ENCODE results near the gene MRPL12.

DNA sequence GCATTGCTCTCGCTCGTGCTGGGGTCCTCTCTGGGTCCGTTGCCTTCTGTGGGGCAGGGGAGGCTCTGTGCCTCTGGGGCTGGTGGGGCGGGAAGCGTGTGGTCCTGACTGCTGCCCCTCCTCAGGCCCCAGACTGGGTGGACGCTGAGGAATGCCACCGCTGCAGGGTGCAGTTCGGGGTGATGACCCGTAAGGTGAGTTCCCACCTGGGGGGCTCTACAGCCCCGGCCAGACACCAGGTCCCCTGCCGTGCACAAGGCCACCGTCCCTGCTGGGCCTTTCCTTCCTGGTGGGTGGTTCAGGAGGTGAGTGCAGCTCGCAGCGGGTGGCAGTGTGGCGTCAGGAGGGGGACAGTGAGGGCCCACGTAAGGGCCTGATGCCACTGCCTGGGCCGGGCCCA, 12.6 kb upstream of the MRPL12 start:
- TF ChIP-seq, protein P1, sequence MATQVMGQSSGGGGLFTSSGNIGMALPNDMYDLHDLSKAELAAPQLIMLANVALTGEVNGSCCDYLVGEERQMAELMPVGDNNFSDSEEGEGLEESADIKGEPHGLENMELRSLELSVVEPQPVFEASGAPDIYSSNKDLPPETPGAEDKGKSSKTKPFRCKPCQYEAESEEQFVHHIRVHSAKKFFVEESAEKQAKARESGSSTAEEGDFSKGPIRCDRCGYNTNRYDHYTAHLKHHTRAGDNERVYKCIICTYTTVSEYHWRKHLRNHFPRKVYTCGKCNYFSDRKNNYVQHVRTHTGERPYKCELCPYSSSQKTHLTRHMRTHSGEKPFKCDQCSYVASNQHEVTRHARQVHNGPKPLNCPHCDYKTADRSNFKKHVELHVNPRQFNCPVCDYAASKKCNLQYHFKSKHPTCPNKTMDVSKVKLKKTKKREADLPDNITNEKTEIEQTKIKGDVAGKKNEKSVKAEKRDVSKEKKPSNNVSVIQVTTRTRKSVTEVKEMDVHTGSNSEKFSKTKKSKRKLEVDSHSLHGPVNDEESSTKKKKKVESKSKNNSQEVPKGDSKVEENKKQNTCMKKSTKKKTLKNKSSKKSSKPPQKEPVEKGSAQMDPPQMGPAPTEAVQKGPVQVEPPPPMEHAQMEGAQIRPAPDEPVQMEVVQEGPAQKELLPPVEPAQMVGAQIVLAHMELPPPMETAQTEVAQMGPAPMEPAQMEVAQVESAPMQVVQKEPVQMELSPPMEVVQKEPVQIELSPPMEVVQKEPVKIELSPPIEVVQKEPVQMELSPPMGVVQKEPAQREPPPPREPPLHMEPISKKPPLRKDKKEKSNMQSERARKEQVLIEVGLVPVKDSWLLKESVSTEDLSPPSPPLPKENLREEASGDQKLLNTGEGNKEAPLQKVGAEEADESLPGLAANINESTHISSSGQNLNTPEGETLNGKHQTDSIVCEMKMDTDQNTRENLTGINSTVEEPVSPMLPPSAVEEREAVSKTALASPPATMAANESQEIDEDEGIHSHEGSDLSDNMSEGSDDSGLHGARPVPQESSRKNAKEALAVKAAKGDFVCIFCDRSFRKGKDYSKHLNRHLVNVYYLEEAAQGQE (IDR thresholded peaks at IDR 0.05; ENCODE audit: insufficient replicate concordance, low read depth): no peak
- TF ChIP-seq, protein P2, sequence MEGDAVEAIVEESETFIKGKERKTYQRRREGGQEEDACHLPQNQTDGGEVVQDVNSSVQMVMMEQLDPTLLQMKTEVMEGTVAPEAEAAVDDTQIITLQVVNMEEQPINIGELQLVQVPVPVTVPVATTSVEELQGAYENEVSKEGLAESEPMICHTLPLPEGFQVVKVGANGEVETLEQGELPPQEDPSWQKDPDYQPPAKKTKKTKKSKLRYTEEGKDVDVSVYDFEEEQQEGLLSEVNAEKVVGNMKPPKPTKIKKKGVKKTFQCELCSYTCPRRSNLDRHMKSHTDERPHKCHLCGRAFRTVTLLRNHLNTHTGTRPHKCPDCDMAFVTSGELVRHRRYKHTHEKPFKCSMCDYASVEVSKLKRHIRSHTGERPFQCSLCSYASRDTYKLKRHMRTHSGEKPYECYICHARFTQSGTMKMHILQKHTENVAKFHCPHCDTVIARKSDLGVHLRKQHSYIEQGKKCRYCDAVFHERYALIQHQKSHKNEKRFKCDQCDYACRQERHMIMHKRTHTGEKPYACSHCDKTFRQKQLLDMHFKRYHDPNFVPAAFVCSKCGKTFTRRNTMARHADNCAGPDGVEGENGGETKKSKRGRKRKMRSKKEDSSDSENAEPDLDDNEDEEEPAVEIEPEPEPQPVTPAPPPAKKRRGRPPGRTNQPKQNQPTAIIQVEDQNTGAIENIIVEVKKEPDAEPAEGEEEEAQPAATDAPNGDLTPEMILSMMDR (IDR thresholded peaks at IDR 0.05; ENCODE audit: insufficient read depth, low read length): no peak
- TF ChIP-seq POLR2AphosphoS5 (IDR thresholded peaks at IDR 0.05; ENCODE audit: low read depth) (no peak), GABPA (IDR thresholded peaks at IDR 0.05; ENCODE audit: low read depth) (no peak), SPI1 (IDR thresholded peaks at IDR 0.05; ENCODE audit: borderline replicate concordance, low read depth) (no peak)

Data from HL-60 (cell line).